Ramos (cell line): ENCODE data around the gene MYBPC3.

Experiments
- in situ Hi-C: fragments of 300-500 bp; cut with MboI; formaldehyde crosslinking; loops from one replicate; pipeline ENCODE4 v1.14.3; 2022; ENCODE audit warnings: low sequenced_read_pairs; ENCODE audit not compliant: unreplicated experiment

The MYBPC3 gene

DNA sequence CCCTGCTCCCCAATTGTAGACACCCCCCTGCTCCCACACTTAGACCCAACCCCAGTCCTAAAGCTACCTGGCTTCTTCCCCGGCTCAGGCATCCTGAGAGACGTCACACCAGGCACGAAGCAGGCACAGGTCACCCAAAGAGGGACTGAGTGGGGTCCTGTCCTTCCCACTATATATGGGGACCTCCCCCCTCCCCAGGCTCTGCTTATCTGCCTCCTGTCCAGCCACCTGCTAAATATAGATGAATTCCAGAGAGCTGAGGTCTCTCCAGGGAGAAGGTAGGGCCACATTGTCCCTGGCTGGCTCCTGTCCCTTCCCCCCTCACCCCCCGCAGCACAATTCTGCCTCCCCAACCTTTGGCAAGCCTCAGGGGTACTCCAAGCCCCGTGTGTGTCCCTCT, at the start of gene MYBPC3:
Gene MYBPC3 (minus strand): TSS at position 147 of the 400 bp plus-strand sequence. CDS start 55 bp downstream, at position 92.
- in situ Hi-C loops = no loop called here

DNA sequence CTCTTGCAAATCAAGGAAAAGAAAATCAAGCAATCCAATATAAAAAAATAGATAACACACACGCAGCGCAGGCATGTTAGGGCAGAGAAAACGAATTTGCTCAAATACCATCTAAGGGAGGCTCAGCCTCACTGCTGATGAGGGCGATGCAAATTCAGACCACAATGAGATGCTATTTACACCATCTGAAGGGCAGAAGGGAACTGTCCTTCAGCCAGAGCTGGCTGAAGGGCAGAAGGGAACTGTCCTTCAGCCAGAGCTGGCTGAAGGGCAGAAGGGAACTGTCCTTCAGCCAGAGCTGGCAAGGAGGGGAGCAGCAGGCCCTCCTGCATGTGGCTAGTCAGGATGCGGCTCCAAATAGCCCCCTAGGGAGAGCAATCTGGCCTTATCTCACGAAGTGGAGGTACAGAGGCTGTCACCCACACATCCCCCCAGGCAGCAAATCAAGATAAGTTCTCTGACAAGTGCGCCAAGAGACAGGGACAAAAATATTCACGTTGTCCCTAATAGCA, 48.3 kb upstream of the MYBPC3 start:
- in situ Hi-C loops = no loop called here

DNA sequence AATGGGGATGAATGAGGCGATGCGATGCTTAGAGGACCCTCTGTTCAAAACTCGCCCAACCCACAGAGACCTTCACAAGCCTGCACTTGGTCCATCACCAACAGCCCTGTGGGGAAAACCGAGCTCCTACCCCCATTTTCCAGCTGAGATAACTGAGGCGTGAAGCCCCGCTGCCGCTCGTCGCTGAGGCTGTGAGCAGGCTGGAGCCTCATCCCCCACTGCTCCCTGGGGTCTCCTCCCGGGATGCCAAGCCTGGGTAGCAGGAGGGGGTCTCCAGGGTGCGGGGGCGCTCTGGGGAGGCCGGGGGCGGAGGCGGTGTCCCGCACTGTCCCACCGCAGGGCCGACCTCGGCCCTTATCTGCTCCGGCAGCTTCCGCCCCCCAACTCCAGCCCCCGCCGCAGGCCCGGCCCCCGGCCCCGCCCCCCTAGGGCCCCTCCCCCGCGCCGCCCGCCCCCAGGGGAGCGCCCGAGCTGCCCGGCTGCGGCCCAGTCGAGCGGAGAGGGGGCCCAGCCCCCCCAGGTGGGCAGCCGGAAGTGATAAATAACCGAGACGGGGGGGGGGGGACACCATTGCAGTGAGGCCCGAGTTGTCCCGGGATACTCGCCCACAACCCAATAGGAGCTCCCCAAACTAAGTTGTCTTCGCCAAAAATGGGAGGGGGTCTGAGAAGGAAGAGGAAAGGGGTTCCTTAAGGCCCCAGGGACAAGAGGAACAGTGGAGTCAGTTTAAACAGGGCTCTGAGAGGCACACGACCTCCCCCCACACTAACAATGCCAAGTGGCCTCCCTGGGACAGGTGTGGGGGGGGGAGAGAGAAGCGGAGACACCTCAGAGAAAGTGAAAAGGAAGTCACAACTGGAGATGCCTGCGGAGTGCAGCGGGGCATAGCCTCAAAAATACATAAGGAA, 47.6 kb upstream of the MYBPC3 start:
- in situ Hi-C loops = no loop called here

DNA sequence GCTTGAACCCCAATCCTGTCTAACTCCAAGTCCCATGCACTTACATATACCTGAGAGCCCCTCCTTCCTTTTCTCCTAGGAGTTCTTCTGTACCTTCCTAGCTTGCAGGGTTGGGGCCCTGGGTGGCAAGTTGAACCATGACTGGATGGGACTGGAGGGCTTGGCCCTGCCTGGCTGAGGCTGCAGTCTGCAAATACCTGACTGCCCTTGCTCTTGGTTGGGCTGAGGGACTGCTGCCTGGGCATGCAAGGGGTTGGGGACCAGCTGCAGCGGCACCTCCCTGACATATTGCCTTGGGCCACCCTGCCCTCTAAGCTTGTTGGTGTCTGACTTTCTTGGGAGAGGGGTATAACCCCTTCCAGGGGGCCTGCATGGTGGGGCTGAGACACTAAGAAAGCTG, 46.0 kb upstream of the MYBPC3 start:
- in situ Hi-C loops = no loop called here

DNA sequence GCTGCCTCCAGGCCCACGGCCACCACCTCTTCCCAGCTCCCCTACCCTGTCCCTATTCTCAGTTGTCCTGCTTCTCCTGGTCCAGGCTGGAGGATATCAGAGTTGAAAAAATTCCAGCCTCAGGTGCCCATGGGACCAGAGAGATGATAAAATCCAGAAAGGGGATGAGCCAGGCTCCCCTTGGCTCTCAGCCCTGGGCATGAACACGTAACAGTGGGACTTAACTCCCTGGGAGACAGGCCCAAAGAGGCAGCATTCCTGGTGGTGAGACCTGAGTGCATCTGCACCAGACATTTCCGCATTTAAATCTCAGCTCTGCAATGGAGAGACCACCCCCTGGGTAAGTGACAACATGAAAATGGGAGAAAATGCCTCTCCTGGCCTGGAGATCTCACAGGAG, 45.5 kb upstream of the MYBPC3 start:
- in situ Hi-C loops = no loop called here

DNA sequence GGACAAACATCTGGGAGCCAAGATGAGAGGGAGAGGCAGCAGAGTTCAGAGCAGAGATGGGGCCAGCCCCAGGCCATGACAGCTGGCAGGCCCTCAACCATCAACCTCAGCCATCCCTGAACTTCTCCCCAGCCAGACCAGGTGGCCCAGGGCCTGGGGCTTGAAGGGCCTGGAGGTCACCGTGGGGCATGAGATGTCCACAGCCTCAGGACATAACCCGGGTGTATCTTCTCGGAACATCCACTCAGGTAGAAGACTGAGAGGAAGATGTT, 43.5 kb upstream of the MYBPC3 start:
- in situ Hi-C loops = no loop called here

DNA sequence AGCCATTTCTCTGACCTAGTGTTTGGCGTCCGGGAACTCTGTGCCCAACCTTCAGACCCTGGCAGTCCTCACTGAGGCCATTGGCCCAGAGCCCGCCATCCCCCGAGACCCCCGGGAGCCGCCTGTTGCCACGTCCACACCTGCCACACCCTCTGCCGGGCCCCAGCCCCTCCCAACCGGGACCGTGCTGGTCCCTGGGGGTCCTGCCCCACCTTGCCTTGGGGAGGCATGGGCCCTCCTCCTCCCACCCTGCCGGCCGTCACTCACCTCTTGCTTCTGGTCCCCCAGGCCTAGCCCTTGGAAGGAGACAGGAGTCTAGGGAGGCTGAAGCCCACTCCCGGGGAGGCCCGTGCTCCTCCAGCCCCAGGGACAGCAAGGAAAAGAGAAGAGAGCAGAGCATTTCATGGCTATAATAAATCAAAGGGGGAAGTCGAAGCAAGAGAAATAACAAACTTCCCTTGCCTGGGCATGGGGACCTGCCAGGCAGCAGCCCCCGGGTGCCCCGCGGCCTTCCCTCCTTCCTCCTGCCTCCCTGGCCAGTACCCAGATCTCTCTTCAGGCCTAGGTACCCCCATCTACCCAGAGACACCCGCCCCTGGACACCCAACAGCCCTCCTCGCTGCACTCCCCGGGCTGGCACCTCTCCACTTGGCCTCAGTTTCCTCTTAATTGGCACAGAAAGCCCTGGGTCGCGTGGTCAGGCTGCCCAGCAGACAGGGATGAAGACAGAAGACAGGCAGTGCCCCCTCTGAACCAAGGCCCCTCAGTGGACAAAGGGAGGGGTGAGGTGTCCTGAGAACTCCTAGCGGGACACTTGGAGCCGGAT, 42.9 kb upstream of the MYBPC3 start:
- in situ Hi-C loops = no loop called here

DNA sequence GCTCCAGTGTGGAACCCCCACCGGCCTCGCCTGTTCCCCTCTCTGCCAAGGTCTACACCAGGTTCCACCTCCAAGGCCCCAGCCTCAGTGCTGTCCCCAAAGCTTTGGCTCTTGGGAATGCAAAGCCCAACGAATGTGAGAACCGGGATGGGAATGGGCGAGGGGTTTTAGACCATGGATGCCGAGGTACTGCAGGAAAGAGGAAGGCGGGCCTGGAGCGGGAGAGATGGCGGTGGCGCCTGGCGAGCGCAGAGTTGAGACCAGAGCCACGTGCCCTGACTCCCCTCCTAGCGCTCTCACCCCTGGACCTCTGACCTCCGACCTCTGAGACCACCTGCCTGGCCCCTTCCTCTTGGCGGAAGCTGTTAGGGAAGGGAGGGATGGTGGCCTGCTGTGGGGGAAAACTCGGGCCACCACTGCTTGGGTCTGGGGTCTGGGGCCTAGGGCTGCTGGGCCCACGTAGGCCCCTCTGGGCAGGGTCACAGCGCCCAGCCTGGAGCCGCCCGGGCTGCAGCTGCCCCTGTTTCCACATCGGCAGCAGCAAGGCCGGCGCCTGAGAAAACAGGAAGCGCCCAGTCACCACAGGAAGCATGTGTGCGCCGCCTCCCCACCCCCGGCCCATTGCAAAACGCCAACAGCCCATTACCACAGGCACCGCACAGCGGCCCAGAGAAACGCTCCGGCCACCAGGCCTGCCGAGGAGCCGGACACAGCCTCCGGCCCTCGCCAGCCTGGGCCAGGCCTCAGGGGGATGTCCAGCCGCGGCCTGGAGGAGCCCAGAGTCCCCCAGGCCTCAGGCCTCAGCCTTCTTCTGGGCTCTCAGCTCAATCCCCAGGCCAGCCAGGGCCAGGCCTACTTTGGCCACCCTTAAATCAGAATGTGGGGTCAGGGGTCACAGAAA, 42.1 kb upstream of the MYBPC3 start:
- in situ Hi-C loops = no loop called here

DNA sequence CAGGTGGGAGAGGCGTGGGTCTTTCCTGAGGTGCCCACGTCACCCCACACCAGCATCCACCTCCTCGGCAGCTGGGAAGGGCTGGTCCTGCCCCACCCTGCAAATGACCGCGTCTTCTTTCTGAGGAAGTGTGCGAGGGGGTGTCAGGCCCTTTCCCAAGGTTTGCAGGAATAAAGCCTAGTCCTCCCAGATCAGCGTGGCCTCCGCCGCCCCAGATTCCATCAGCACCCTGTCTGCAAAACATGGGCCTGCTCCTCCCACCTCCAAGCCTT, 41.5 kb upstream of the MYBPC3 start:
- in situ Hi-C loops = no loop called here

DNA sequence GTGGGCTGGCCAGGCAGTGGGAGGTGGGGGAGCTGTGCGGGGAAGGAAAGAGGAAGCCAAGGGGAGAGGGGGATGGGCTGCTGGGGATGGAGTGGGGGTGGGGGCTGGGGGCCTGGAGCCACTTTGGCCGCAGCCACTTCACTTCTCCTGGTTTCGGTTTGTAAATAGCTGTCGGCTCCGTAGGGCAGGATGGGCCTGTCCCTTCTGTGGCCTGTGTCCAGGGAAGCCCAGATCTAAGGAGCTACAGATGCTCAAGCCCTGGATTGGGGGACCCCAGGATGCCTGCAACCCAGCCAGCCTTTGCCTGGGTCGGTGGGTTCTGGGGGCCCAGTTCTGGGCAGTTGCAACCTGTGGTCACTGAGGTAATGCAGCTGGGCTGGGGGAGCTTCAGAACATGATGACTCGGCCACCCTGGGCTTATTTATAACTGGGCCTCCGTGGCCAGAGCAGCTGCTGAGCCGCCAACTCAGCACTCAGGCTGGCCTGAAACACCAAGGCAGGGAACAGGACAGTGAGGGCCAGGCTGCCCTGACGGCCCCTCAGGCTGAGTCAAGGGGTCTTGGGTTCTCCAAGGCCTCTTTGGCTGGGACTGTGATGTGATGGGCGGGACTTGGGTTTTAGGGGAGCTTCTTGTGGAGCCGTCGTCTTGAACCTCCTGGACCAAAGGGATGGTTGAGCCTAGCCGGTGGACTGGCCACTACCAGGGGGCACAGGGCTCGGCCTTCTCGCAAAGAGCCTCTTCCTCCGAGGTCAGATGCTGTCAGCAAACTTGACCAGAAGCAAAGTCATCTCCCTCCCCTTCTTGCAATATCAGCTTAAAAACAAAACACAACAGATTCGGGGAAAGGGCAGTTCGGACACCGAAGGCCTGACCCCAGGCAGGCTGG, 40.9 kb upstream of the MYBPC3 start:
- in situ Hi-C loops = no loop called here

DNA sequence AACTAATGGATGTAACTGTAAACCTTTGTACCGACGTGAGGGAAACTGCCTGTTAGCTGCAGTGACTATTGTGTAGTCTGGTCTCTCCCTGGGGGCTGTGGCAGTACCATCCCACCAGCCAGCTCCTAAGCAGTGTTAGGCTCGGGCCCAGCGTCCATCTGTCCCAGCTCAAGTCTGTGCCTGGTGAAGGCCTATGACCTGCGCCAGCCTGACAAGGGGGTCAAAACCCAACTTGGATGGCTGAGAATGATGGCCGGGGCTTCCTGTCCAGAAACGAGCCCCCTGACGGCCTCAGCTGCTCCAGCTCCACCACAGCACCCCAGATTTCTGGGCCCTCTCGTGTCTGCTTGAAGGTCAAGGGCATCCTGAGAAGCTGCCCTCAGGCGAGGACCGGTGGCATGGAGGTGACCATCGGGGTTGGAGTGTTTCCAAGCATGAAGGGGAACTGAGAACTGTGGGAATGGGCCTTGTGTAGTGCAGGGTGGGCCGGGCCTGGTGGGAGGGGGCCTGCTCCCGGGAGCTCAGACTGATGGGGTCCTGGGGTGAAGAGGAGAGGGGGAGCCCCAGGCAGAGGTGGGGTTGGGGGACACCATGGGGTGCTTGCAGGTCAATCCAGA, 40.2 kb upstream of the MYBPC3 start:
- in situ Hi-C loops = no loop called here

DNA sequence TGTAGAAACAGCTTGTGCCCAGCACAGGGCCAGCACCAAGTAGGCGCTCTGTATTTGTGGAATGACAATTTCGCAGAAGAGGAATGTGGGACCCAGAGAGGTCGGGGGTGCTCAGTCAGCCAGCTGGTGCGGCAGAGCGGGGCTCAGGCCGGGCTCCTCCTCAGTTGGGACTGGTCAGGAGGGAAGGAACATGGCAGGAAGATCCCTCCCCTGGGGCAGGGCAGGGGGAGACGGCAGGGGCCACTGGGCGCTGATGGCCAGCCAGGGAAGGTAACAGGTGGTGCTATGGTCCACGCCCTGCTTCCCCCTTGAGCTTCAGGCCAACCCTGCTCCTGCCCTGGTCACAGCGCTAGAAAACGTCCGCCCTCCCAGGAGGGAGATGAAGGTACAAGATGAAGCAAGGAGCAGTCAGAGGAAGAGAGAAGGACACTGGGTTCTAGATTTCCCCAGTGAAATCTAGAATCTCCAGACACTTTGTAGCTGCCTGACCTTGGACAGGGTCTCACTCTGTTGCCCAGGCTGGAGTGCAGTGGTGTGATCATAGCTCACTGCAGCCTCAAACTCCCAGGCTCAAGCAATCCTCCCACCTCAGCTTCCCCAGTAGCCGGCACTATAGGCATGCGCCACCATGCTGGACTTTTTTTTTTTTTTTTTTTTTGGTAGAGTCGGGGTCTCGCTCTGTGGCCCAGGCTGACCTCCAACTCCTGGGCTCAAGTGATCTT, 39.4 kb upstream of the MYBPC3 start:
- in situ Hi-C loops = no loop called here

DNA sequence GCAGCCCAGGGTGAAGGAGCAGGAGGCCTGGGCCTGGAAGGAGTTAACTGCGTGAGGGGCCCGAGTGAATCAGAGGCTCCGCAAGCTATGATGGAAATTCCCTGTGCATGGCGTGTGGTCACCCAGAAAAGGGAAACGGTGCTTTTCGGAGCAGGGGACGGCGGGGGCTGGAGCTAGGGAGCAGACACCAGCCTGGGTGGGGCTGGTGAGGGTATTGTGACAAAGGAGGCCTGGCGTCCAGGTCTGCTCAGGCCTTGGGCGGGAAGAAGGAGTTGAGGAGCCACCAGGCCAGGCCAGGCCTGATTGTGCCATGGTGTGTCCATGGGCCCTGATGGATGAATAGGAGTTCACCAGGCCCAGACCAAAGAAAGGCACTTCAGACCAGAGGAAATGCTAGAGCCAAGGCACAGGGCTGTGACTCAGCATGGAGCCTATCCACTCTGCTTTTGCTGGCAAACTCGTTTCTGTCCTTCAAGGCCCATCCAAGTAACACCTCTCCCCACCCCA, 38.6 kb upstream of the MYBPC3 start:
- in situ Hi-C loops = no loop called here

DNA sequence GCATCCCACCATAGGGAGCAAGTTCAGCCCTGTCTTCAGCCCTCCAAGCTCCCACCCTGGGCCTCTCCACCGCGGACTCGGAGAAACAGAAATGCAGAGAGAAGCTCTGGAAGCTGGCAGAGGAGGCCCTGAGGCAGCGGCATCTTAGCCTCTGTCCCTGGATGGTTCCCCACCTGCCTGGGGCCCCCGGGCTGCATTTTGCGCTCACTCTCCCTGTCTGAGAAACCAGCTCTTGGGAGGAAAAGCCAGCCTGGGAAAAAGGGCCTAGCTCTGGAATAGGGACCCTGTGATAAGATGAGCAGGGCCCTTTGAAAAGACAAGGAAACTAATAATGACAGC, 37.9 kb upstream of the MYBPC3 start:
- in situ Hi-C loops = no loop called here

DNA sequence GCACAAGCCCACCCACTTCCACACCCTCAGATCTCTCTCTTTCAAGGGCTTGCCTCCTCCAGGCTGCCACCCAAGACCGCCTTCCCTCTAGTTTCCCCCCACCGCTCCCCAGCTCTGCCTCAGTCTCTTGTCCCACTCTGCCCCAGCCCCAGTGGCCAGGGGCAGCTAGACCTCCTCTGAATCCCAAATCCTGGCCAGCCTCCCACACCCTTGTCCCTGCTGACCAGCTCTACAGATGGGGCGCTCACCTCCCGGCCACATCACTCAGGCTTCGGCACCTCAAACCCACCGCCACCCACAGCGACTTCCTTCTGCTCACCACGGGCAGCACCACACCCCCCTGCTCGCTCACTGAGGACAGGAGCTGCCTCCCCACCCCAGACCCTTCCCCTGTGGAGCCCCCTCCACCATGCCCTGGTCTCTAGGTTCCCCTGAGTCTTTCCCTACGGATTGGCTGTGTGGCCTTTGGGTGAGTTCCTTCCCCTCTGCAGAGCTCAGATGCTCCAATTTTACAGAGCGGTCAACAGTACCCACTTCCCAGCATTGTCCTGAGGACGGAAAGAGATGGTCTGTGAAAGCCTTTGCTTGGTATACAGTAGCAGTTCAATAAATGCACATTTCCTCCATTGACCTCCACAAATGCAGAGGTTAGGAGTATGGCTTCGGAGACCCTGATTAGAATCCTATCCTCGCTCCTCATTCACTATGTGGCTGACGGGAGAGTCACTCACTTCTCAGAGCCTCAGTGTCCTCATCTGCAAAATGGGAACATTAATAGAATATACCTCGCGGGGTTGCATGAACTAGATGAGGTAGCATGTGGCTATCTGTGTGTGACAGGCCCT, 37.3 kb upstream of the MYBPC3 start:
- in situ Hi-C loops = no loop called here

DNA sequence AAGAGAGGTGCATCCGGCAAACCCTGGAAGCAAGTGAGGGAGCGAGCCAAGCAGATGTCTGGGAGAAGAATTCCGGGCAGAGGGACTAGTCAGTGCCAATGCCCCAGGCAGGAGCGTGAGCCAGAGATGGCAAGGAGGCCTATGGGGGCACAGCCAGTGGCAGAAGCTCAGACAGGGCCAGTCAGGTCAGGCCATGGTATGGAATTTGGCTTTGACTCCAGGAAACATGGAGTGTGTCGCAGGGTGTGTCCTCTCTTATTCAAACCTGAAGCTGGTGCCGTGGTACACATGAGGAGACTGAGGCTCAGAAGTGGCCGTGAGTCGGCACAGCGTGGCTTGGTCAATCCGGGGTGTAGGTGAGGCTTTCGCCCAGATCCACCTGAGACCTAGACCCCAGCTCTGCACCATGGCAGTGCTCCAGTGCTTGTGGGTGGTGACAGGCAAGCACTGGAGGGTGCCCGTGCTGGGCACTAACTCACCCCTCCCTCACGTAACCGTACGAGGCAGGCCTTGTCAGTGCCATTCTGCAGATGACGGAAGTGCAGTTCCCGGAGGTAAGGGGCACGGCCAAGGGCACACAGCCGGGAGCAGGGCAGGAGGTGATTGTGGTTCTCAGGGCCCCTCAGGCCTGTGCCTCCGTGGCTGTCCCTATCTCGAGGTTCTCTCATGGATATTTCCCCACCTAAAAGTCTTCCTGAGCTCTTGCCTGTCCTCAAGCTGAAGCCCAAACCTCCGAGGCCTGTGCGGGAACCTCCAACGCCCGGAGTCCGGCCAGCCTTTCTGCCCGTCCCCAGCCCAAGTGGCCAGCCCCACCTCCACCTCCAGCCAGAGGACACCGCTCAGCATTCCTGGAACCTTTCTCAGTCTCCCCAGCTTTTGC, 36.4 kb upstream of the MYBPC3 start:
- in situ Hi-C loops = no loop called here
